AG10803 (cell line): ENCODE measurements around the gene ZNF287.
"Not testable (repeated sequence)": the region's sequence is repeated elsewhere in the genome, so short reads cannot be mapped to it uniquely, and the experiment has no call there.

ENCODE experiments used
- DNase-seq: peaks from one replicate; pipeline ENCODE4 v3.0.0; 2010; ENCODE audit warnings: low read depth
- H3K4me3 ChIP-seq: 2 replicates; pipeline ENCODE4 v1.5.1; 2011; ENCODE audit warnings: mild to moderate bottlenecking, low read length, control low read depth
- TF ChIP-seq, protein P1 (sequence below): conservative IDR thresholded peaks from 2 replicates; pipeline ENCODE4 v1.5.1; 2011; ENCODE audit warnings: mild to moderate bottlenecking, low read length, control low read depth, inconsistent platforms

ZNF287 gene

GRCh38 chr17:16534236-16534635, 34.8 kb downstream of the ZNF287 start:
- TF ChIP-seq, protein P1, sequence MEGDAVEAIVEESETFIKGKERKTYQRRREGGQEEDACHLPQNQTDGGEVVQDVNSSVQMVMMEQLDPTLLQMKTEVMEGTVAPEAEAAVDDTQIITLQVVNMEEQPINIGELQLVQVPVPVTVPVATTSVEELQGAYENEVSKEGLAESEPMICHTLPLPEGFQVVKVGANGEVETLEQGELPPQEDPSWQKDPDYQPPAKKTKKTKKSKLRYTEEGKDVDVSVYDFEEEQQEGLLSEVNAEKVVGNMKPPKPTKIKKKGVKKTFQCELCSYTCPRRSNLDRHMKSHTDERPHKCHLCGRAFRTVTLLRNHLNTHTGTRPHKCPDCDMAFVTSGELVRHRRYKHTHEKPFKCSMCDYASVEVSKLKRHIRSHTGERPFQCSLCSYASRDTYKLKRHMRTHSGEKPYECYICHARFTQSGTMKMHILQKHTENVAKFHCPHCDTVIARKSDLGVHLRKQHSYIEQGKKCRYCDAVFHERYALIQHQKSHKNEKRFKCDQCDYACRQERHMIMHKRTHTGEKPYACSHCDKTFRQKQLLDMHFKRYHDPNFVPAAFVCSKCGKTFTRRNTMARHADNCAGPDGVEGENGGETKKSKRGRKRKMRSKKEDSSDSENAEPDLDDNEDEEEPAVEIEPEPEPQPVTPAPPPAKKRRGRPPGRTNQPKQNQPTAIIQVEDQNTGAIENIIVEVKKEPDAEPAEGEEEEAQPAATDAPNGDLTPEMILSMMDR: no peak
- DNase-seq: no peak
- H3K4me3 ChIP-seq: no peak overlapping the region

DNA sequence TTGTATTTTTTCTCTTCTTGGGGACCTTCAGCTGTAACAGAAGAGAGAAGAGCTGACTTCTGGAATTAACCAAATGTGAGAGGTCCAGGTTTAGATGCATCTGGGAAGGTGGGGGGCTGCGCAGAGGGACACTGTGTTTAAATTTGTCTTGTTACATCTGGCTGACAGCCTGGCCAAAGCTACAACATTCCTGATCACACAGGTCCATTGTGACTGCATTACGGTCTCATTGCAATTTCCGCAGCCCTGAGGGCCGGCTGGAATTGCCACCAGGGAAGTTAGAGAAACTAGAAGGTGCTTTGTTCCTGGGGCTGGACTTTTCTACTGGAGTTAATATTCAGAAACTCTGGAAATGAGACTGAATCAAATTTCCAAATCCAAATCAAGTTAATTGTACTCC, 39.1 kb downstream of the ZNF287 start:
- no peak overlapping the region for H3K4me3 ChIP-seq
- TF ChIP-seq, protein P1: no peak
- no peak for DNase-seq

DNA sequence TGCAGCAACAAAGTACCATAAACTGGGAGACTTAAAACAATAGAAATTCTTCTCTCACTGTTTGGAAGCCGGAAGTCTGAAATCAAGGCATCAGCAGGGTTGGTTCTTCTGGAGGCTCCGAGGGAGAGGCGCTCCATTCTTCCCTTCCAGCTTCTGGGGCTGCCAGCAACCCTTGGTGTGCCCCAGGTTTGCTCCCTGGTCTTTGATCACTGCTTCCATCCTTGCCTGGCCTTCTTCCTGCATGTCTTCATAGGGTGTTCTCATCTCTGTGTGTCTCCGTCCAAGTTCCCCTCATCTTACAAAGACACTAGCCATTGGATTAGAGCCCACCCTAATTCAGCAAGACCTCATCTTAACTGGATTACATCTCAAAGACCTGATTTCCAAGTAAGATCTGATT, 41.7 kb downstream of the ZNF287 start:
- no peak for DNase-seq
- no peak overlapping the region for H3K4me3 ChIP-seq
- TF ChIP-seq, protein P1: no peak

- H3K4me3 ChIP-seq, DNase-seq: not testable (repeated sequence)
Measured at GRCh38 chr17:16525556-16525955, 43.4 kb downstream of the ZNF287 start.

- DNase-seq: peak; percentile 90
- TF ChIP-seq, protein P1: peak; percentile 97
- no peak overlapping the region for H3K4me3 ChIP-seq
Measured at GRCh38 chr17:16521070-16521727, 47.8 kb downstream of the ZNF287 start.

DNA sequence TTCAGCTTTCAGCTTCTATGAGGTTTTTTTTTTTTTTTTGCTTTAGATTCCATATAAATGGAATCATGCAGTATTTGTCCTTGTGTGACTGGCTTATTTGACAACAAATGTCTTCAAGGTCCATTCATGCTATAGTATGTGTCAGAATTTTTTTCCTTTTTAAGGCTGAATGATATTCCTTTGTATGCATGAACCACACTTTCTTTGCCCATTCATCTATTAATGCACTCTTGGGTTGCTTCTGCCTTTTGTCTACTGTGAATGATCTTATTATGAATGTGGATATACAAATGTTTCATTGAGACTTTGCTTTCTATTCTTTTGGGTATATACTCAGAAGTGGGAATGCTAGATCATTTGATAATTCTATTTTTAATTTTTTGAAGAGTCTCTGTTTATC, 50.0 kb downstream of the ZNF287 start:
- no peak for DNase-seq
- no peak overlapping the region for H3K4me3 ChIP-seq
- TF ChIP-seq, protein P1: no peak

GRCh38 chr17:16517477-16517876, 51.5 kb downstream of the ZNF287 start:
- H3K4me3 ChIP-seq: no peak overlapping the region
- no peak for DNase-seq
- TF ChIP-seq, protein P1: no peak

GRCh38 chr17:16516594-16517051, 52.4 kb downstream of the ZNF287 start:
- peak overlapping the region; percentile 31 for H3K4me3 ChIP-seq
- TF ChIP-seq, protein P1: no peak
- peak; percentile 44 for DNase-seq
